GM12873 (cell line): ENCODE data around the gene C1QTNF2.

Source experiments
- CTCF ChIP-seq: IDR thresholded peaks from 2 replicates; pipeline ENCODE4 v1.5.1; 2012; ENCODE audit warnings: low read depth, mild to moderate bottlenecking, moderate library complexity, low read length, control low read depth; ENCODE audit not compliant: insufficient read depth; ENCODE audit errors: missing control alignments

C1QTNF2 gene

GRCh38 chr5:160353379-160353778 lies 17.0 kb downstream of the C1QTNF2 start:
- no peak for TF ChIP-seq CTCF

DNA sequence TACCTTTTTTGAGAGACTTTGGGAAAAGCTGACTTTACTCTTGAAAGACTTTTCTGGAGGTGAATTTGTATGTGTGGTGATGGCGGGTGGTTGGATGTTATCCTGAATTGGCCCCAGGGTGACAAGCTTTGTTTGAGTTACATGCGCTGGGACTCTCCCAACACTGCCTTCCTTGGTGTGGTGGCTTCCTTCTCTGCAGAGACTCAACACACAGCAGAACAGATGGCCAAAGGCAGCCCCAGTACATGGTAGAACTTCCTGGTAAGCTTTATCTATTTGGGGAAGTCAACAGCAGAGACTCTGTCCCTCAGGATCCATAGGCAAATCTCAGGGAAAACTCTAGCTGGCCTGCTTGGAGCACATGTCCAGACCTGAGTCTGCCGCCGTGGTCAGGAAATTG lies 18.1 kb downstream of the C1QTNF2 start:
- no peak for TF ChIP-seq CTCF

- no peak for TF ChIP-seq CTCF
Measured at GRCh38 chr5:160349935-160350303, 20.5 kb downstream of the C1QTNF2 start.

DNA sequence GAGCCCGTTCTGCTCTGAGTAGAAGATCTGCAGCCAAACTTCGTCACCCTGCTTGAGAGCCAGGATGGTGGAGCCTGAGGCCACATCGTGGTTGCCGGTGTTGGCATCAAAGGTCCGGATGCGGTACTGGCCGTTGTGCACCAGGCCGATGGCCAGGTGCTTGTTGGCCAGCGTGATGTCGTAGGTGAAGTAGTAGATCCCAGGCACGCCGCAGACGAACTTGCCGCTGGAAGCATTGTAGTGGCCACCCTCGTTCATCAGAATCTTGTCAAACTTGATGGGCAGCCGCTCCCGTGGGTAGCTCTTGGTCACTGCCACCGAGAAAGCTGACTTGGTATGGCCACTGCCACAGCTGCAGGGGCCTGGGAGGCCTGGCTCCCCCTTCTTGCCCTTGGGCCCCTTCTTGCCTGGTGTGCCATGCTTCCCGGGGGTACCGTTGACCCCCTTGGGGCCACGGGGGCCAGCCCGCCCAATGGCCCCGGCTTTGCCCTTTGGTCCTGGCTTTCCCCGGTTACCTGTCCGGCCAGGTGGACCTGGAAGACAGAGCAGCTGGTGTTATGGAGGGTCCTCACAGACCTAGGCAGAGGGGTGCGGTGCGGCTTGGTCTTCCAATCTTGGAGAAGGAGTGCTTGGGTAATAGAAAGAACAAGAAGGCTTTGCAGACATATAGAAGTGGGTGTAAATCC lies 21.0 kb downstream of the C1QTNF2 start:
- no peak for TF ChIP-seq CTCF

- no peak for TF ChIP-seq CTCF
Measured at GRCh38 chr5:160348080-160348479, 22.3 kb downstream of the C1QTNF2 start.

- no peak for TF ChIP-seq CTCF
Measured at GRCh38 chr5:160347448-160347847, 23.0 kb downstream of the C1QTNF2 start.

- no peak for TF ChIP-seq CTCF
Measured at GRCh38 chr5:160342413-160342941, 27.9 kb downstream of the C1QTNF2 start.
